ENCODE measurements around the gene KCNJ1. TPM values are rescaled to one million over a fixed set of nuclear protein-coding genes. Genes with fewer than 3 reads are reported as not detected.

Gene KCNJ1
- total RNA-seq, 1 experiment from 2014 or later, result not detected

- TF ChIP-seq CTCF (conservative IDR thresholded peaks at IDR 0.05) (peak; percentile 57), EZH2 (IDR thresholded peaks at IDR 0.05; ENCODE audit: low read depth) (no peak)
- Histone ChIP-seq H3K4me3 (no peak overlapping the region), H3K9me3 (ENCODE audit: insufficient read depth, low read depth) (no peaks in the 10 kb centered on the region), H3K4me2 (no peak overlapping the region), H4K20me1 (ENCODE audit: insufficient read depth) (no peaks in the 10 kb centered on the region), H3K27ac (no peak overlapping the region), H3K79me2 (ENCODE audit: low read depth) (no peaks in the 10 kb centered on the region), H3K36me3 (ENCODE audit: low read depth) (no peaks in the 10 kb centered on the region), H3K9me2 (ENCODE audit: insufficient read depth) (no peaks in the 10 kb centered on the region), H3K4me1 (replicated peaks; ENCODE audit: insufficient read depth) (no peaks in the 10 kb centered on the region), H2AFZ (no peak overlapping the region), H3K27me3 (ENCODE audit: insufficient read depth, low read depth) (peaks cover 19% of the 10 kb centered on the region; the same call in 1 of the 2 replicates), H3F3A (ENCODE audit: insufficient read depth, low read depth) (no peaks in the 10 kb centered on the region)
- ChIA-PET POLR2A (ENCODE audit: unreplicated experiment) (no interaction called here), CTCF (interaction anchor here (0.5 kb wide), 1 partner anchor 27 kb away, joined by 3 read pairs; no protein-coding TSS in a partner anchor)
- BruUV-seq (replicated peaks), result no TSS peak
- intact Hi-C loops (cut with micrococcal nuclease; ENCODE audit: unreplicated experiment), result no loop called here
- peak in 1 of 2 experiments; percentile 15 for DNase-seq
Measured at GRCh38 chr11:128802358-128802981, 64.6 kb downstream of the KCNJ1 start.

GRCh38 chr11:128800871-128801417 lies 66.2 kb downstream of the KCNJ1 start:
- CTCF ChIA-PET, result no interaction called here
- H3K79me2 ChIP-seq (ENCODE audit: low read depth), result no peaks in the 10 kb centered on the region
- peaks cover 9% of the 10 kb centered on the region; the same call in 1 of the 2 replicates for H3K27me3 ChIP-seq (ENCODE audit: insufficient read depth, low read depth)
- intact Hi-C loops (cut with micrococcal nuclease; ENCODE audit: unreplicated experiment), result no loop called here
- H3K4me2 ChIP-seq, result no peak overlapping the region
- no peak overlapping the region for H3K4me3 ChIP-seq
- POLR2A ChIA-PET (ENCODE audit: unreplicated experiment), result no interaction called here
- BruUV-seq (replicated peaks), result no TSS peak
- no peaks in the 10 kb centered on the region for H3K9me2 ChIP-seq (ENCODE audit: insufficient read depth)
- H4K20me1 ChIP-seq (ENCODE audit: insufficient read depth), result no peaks in the 10 kb centered on the region
- no peaks in the 10 kb centered on the region for H3K9me3 ChIP-seq (ENCODE audit: insufficient read depth, low read depth)
- no peak for DNase-seq
- no peak overlapping the region for H2AFZ ChIP-seq
- H3K36me3 ChIP-seq (ENCODE audit: low read depth), result no peaks in the 10 kb centered on the region
- no peaks in the 10 kb centered on the region for H3F3A ChIP-seq (ENCODE audit: insufficient read depth, low read depth)
- no peak overlapping the region for H3K27ac ChIP-seq
- no peaks in the 10 kb centered on the region for H3K4me1 ChIP-seq (replicated peaks; ENCODE audit: insufficient read depth)
- TF ChIP-seq EZH2 (IDR thresholded peaks at IDR 0.05; ENCODE audit: low read depth) (no peak), CTCF (conservative IDR thresholded peaks at IDR 0.05) (no peak)

- CTCF ChIA-PET, result no interaction called here
- DNase-seq, result no peak
- POLR2A ChIA-PET (ENCODE audit: unreplicated experiment), result no interaction called here
- Histone ChIP-seq H3F3A (ENCODE audit: insufficient read depth, low read depth) (no peaks in the 10 kb centered on the region), H3K4me2 (no peak overlapping the region), H2AFZ (no peak overlapping the region), H3K9me3 (ENCODE audit: insufficient read depth, low read depth) (no peaks in the 10 kb centered on the region), H3K4me3 (no peak overlapping the region), H3K79me2 (ENCODE audit: low read depth) (no peaks in the 10 kb centered on the region), H3K4me1 (replicated peaks; ENCODE audit: insufficient read depth) (no peaks in the 10 kb centered on the region), H3K27ac (no peak overlapping the region), H3K9me2 (ENCODE audit: insufficient read depth) (no peaks in the 10 kb centered on the region), H3K27me3 (ENCODE audit: insufficient read depth, low read depth) (peaks cover 9% of the 10 kb centered on the region; the same call in 1 of the 2 replicates), H3K36me3 (ENCODE audit: low read depth) (no peaks in the 10 kb centered on the region), H4K20me1 (ENCODE audit: insufficient read depth) (no peaks in the 10 kb centered on the region)
- TF ChIP-seq CTCF (conservative IDR thresholded peaks at IDR 0.05) (no peak), EZH2 (IDR thresholded peaks at IDR 0.05; ENCODE audit: low read depth) (no peak)
- no TSS peak for BruUV-seq (replicated peaks)
- intact Hi-C loops (cut with micrococcal nuclease; ENCODE audit: unreplicated experiment), result no loop called here
Measured at GRCh38 chr11:128796270-128796669, 70.8 kb downstream of the KCNJ1 start.

All from PC-9 (cell line).